HL-60 (cell line): ENCODE results near the gene HARBI1.

Experiments used
- DNase-seq, 2 experiments: peaks; one replicate each; pipeline ENCODE4 v3.0.0-alpha.2; 2010 to 2020; ENCODE audit warnings: low read depth in 1 of 2, low spot score in 1 of 2
- H3K27ac ChIP-seq: fragments of 250-450 bp; sonication (Bioruptor Pico); replicated peaks from 2 replicates; pipeline ENCODE4 v1.5.1; 2020; ENCODE audit warnings: mild to moderate bottlenecking, moderate library complexity
- H3K27me3 ChIP-seq: fragments of 250-450 bp; sonication (Bioruptor Pico); 2 replicates; pipeline ENCODE4 v1.5.1; 2021; ENCODE audit warnings: mild to moderate bottlenecking, moderate library complexity; ENCODE audit not compliant: insufficient read depth, poor library complexity, severe bottlenecking
- H3K4me3 ChIP-seq: replicated peaks from 2 replicates; pipeline ENCODE4 v1.5.1; 2011; ENCODE audit warnings: mild to moderate bottlenecking, control low read depth, low read length; ENCODE audit not compliant: insufficient read depth
- GABPA ChIP-seq: IDR thresholded peaks from 2 replicates; pipeline ENCODE4 v1.6.1; 2012; ENCODE audit warnings: low read depth
- POLR2AphosphoS5 ChIP-seq: IDR thresholded peaks from 2 replicates; pipeline ENCODE4 v1.6.1; 2012; ENCODE audit warnings: low read depth
- SPI1 ChIP-seq: IDR thresholded peaks from 2 replicates; pipeline ENCODE4 v1.6.1; 2012; ENCODE audit warnings: low read depth, mild to moderate bottlenecking, borderline replicate concordance
- TF ChIP-seq, protein P1 (sequence below): IDR thresholded peaks from one replicate; pipeline ENCODE4 v1.5.1; 2011; ENCODE audit warnings: low read length, control low read depth, inconsistent platforms; ENCODE audit not compliant: insufficient read depth
- TF ChIP-seq, protein P2 (sequence below): IDR thresholded peaks from 2 replicates; pipeline ENCODE4 v1.6.1; 2012; ENCODE audit warnings: low read depth; ENCODE audit not compliant: insufficient replicate concordance

HARBI1 gene

GRCh38 chr11:46611526-46612304 lies 5.3 kb downstream of the HARBI1 start:
- TF ChIP-seq, protein P1, sequence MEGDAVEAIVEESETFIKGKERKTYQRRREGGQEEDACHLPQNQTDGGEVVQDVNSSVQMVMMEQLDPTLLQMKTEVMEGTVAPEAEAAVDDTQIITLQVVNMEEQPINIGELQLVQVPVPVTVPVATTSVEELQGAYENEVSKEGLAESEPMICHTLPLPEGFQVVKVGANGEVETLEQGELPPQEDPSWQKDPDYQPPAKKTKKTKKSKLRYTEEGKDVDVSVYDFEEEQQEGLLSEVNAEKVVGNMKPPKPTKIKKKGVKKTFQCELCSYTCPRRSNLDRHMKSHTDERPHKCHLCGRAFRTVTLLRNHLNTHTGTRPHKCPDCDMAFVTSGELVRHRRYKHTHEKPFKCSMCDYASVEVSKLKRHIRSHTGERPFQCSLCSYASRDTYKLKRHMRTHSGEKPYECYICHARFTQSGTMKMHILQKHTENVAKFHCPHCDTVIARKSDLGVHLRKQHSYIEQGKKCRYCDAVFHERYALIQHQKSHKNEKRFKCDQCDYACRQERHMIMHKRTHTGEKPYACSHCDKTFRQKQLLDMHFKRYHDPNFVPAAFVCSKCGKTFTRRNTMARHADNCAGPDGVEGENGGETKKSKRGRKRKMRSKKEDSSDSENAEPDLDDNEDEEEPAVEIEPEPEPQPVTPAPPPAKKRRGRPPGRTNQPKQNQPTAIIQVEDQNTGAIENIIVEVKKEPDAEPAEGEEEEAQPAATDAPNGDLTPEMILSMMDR: no peak
- TF ChIP-seq, protein P2, sequence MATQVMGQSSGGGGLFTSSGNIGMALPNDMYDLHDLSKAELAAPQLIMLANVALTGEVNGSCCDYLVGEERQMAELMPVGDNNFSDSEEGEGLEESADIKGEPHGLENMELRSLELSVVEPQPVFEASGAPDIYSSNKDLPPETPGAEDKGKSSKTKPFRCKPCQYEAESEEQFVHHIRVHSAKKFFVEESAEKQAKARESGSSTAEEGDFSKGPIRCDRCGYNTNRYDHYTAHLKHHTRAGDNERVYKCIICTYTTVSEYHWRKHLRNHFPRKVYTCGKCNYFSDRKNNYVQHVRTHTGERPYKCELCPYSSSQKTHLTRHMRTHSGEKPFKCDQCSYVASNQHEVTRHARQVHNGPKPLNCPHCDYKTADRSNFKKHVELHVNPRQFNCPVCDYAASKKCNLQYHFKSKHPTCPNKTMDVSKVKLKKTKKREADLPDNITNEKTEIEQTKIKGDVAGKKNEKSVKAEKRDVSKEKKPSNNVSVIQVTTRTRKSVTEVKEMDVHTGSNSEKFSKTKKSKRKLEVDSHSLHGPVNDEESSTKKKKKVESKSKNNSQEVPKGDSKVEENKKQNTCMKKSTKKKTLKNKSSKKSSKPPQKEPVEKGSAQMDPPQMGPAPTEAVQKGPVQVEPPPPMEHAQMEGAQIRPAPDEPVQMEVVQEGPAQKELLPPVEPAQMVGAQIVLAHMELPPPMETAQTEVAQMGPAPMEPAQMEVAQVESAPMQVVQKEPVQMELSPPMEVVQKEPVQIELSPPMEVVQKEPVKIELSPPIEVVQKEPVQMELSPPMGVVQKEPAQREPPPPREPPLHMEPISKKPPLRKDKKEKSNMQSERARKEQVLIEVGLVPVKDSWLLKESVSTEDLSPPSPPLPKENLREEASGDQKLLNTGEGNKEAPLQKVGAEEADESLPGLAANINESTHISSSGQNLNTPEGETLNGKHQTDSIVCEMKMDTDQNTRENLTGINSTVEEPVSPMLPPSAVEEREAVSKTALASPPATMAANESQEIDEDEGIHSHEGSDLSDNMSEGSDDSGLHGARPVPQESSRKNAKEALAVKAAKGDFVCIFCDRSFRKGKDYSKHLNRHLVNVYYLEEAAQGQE: no peak
- TF ChIP-seq GABPA: no peak
- H3K4me3 ChIP-seq: no peak overlapping the region

GRCh38 chr11:46609386-46609785 lies 7.6 kb downstream of the HARBI1 start:
- TF ChIP-seq GABPA (no peak), SPI1 (no peak), POLR2AphosphoS5 (no peak)
- TF ChIP-seq, protein P1: no peak
- TF ChIP-seq, protein P2: no peak
- Histone ChIP-seq H3K4me3 (no peak overlapping the region), H3K27ac (no peak overlapping the region), H3K27me3 (no peaks in the 10 kb centered on the region)
- no peak for DNase-seq

More at GRCh38 chr11:46611526-46612304, 5.3 kb downstream of the HARBI1 start:
- no peaks in the 10 kb centered on the region for H3K27me3 ChIP-seq
- DNase-seq: no peak
- H3K27ac ChIP-seq: no peak overlapping the region

DNA sequence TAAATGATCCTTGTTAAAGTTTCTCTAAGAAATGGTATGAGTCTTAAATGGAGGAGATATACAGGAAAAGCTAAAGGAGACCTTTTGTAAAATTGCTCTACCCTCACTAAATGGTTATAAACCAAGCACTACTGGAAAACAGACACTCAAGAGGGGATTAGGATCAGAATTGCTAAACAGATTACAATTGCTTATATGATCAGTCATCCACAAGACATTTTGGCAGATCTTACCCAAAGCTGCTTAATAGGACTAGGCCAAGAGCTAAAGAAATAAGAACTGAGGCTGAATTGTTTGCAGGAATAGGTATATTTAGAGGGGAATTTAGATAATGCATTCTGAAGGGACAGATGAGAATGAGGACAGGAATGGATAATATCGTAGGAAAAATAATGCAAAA lies 9.5 kb downstream of the HARBI1 start:
- Histone ChIP-seq H3K4me3 (no peak overlapping the region), H3K27ac (no peak overlapping the region), H3K27me3 (no peaks in the 10 kb centered on the region)
- no peak for DNase-seq
- TF ChIP-seq POLR2AphosphoS5 (no peak), GABPA (no peak), SPI1 (no peak)
- TF ChIP-seq, protein P2: no peak
- TF ChIP-seq, protein P1: no peak
